GM12878 (cell line): ENCODE measurements around the gene SLC10A2. TPM values are rescaled to one million over a fixed set of nuclear protein-coding genes. Genes with fewer than 3 reads are reported as not detected.

Source experiments
- ATAC-seq: fragments of 200-7000 bp; cut with Tn5 transposase; 3 replicates; pipeline ENCODE4 v1.9.1; 2020; ENCODE audit warnings: mild to moderate bottlenecking, moderate library complexity
- BruUV-seq: library from RNA; stranded (reverse); fragments of 400-500 nt; replicated peaks from 2 replicates; lab custom pipeline; 2021; lab: Mats Ljungman, UMichigan
- CTCF ChIA-PET: fragments of 300-600 bp; sonication (Branson Sonifier 250); formaldehyde crosslinking; extraction: SDS; loops from one replicate; lab custom pipeline; 2021; ENCODE audit warnings: inconsistent platforms; lab: Yijun Ruan, JAX
- POLR2A ChIA-PET: fragments of 350-600 bp; formaldehyde crosslinking; extraction: SDS; loops from one replicate; lab custom pipeline; 2021; ENCODE audit warnings: inconsistent platforms; lab: Charles Lee
- RAD21 ChIA-PET: fragments of 300-600 bp; sonication (Branson Sonifier 250); formaldehyde crosslinking; loops from one replicate; lab custom pipeline; 2023; ENCODE audit warnings: antibody characterized with exemption; ENCODE audit not compliant: unreplicated experiment; lab: Charles Lee
- SMC1A ChIA-PET: fragments of 300-600 bp; sonication (Branson Sonifier 250); formaldehyde crosslinking; loops from one replicate; lab custom pipeline; 2023; ENCODE audit not compliant: unreplicated experiment, uncharacterized antibody; lab: Charles Lee
- DNase-seq: peaks from one replicate; pipeline ENCODE4 v3.0.0-alpha.2; 2011; ENCODE audit warnings: low read depth, low spot score
- FAIRE-seq: peaks from 3 replicates; lab custom pipeline; 2011; peaks lifted over from hg19 to GRCh38; lab: Jason Lieb, UNC
- H2AFZ ChIP-seq: 2 replicates; pipeline ENCODE4 v1.6.0; 2011; ENCODE audit warnings: low read depth, low read length, control low read depth; ENCODE audit not compliant: control insufficient read depth
- H3K27ac ChIP-seq: 2 replicates; pipeline ENCODE4 v1.5.1; 2011; ENCODE audit warnings: control low read depth; ENCODE audit not compliant: control insufficient read depth, insufficient read depth
- H3K27me3 ChIP-seq, 2 experiments: replicated peaks in 1 of 2; 2 replicates each; pipeline versions ENCODE4 v1.6.0 to v1.6.1; 2011; ENCODE audit warnings: low read length in 1 of 2; ENCODE audit not compliant: control insufficient read depth in 2 of 2, insufficient read depth in 2 of 2
- H3K36me3 ChIP-seq, 2 experiments: 2 replicates each; pipeline ENCODE4 v1.5.1; 2011; ENCODE audit warnings: low read length in 1 of 2; ENCODE audit not compliant: control insufficient read depth in 2 of 2, insufficient read depth in 2 of 2
- H3K4me1 ChIP-seq: 2 replicates; pipeline ENCODE4 v1.6.1; 2011; ENCODE audit warnings: mild to moderate bottlenecking, low read length, moderate library complexity, mixed read lengths; ENCODE audit not compliant: control insufficient read depth, insufficient read depth
- H3K4me2 ChIP-seq: 2 replicates; pipeline ENCODE4 v1.6.0; 2011; ENCODE audit warnings: control low read depth; ENCODE audit not compliant: control insufficient read depth, insufficient read depth
- H3K4me3 ChIP-seq: fragments of 200-600 bp; sonication (generic); 2 replicates; pipeline ENCODE4 v1.5.1; 2016
- H3K79me2 ChIP-seq: 2 replicates; pipeline ENCODE4 v1.6.0; 2011; ENCODE audit warnings: low read length; ENCODE audit not compliant: control insufficient read depth, insufficient read depth
- H3K9ac ChIP-seq: 2 replicates; pipeline ENCODE4 v1.8.0; 2011; ENCODE audit warnings: low read length, control low read depth, mixed read lengths; ENCODE audit not compliant: control insufficient read depth, insufficient read depth
- H3K9me3 ChIP-seq: replicated peaks from 3 replicates; pipeline ENCODE4 v1.5.1; 2011; ENCODE audit warnings: mild to moderate bottlenecking, low read length; ENCODE audit not compliant: control insufficient read depth, insufficient read depth
- H4K20me1 ChIP-seq: 2 replicates; pipeline ENCODE4 v1.6.0; 2011; ENCODE audit not compliant: control insufficient read depth, insufficient read depth
- BACH1 ChIP-seq: fragments of 450-650 bp; IDR thresholded peaks from 2 replicates; pipeline ENCODE4 v1.6.1; 2017; ENCODE audit warnings: mild to moderate bottlenecking, borderline replicate concordance
- MTA2 ChIP-seq: fragments of 450-650 bp; IDR thresholded peaks from 2 replicates; pipeline ENCODE4 v1.6.1; 2016; ENCODE audit warnings: low read depth, mild to moderate bottlenecking, moderate library complexity
- POU2F2 ChIP-seq: IDR thresholded peaks from 3 replicates; pipeline ENCODE4 v1.6.1; 2011; ENCODE audit warnings: low read depth, mild to moderate bottlenecking, low read length, borderline replicate concordance
- RB1 ChIP-seq: fragments of 450-650 bp; formaldehyde crosslinking; IDR thresholded peaks from 2 replicates; pipeline ENCODE4 v1.6.1; 2017; ENCODE audit warnings: mild to moderate bottlenecking, borderline replicate concordance
- SIN3A ChIP-seq: IDR thresholded peaks from 2 replicates; pipeline ENCODE4 v1.6.1; 2012; ENCODE audit warnings: low read depth, low read length, improper control_type of control experiment
- ZNF274 ChIP-seq: IDR thresholded peaks from one replicate; pipeline ENCODE4 v1.8.0; 2011; ENCODE audit not compliant: insufficient read length, insufficient read depth
- ZNF622 ChIP-seq: fragments of 450-650 bp; IDR thresholded peaks from 2 replicates; pipeline ENCODE4 v1.6.1; 2017; ENCODE audit warnings: mild to moderate bottlenecking, inconsistent platforms
- WGBS: methylation state at CpG from one replicate; pipeline ENCODE4 v1.1.6; 2016; ENCODE audit warnings: low lambda C conversion rate; ENCODE audit not compliant: insufficient replicate concordance, insufficient coverage; ENCODE audit errors: missing lambda C conversion rate; 5-methylcytosine and 5-hydroxymethylcytosine counted together
- in situ Hi-C: fragments of 300-500 bp; cut with MboI; formaldehyde crosslinking; loops from 9 replicates; pipeline ENCODE4 v1.14.3; 2018; ENCODE audit warnings: mixed read lengths
- intact Hi-C: fragments of 100-400 bp; cut with micrococcal nuclease; formaldehyde crosslinking; loops from one replicate; pipeline ENCODE4 v1.14.2; 2022; ENCODE audit not compliant: unreplicated experiment
- polyA plus RNA-seq, 11 experiments: library from polyadenylated mRNA; depleted of rRNA in 4 of 11; unstranded in 6 of 11; stranded (reverse) in 5 of 11; fragments of >200 nt; fragmentation: Nextera tagmentation in 4 of 11; fragmentation: Illumina TruSeq in 1 of 11; extraction: Ambion mirVana in 4 of 11; extraction: Trizol in 1 of 11; gene quantifications; 1 replicate in 1 of 11; 2 replicates in 10 of 11; pipeline versions ENCODE4 v1.2.1 to v1.2.3, GENCODE V29; 2011 to 2016; ENCODE audit warnings: inconsistent platforms in 2 of 11, missing spikeins in 2 of 11, low read depth in 1 of 11
- total RNA-seq, 4 experiments: library from RNA; depleted of rRNA in 3 of 4; stranded (reverse); fragments of >200 nt in 3 of 4; fragmentation: Illumina TruSeq in 1 of 4; extraction: Trizol in 1 of 4; gene quantifications; 2 replicates each; pipeline versions ENCODE4 v1.2.1 to v1.2.3, GENCODE V29; 2013 to 2021
- TF ChIP-seq, protein P1 (sequence below): fragments of 150-350 bp; IDR thresholded peaks from 2 replicates; pipeline ENCODE4 v1.6.1; 2014; ENCODE audit warnings: mild to moderate bottlenecking, low read depth, low read length
- TF ChIP-seq, protein P2 (sequence below): fragments of 450-650 bp; IDR thresholded peaks from 2 replicates; pipeline ENCODE4 v1.6.1; 2017; ENCODE audit warnings: mild to moderate bottlenecking, moderate library complexity
- TF ChIP-seq, protein P3 (sequence below): IDR thresholded peaks from 2 replicates; pipeline ENCODE4 v1.6.1; 2012; ENCODE audit warnings: mild to moderate bottlenecking, low read depth, low read length
- TF ChIP-seq, protein P4 (sequence below): fragments of 450-650 bp; conservative IDR thresholded peaks from 2 replicates; pipeline ENCODE4 v1.6.1; 2017; ENCODE audit warnings: mild to moderate bottlenecking, moderate library complexity

SLC10A2 gene
- total and polyA plus RNA-seq, 10 of the 15 experiments (the other 5 are each of a cell fraction or from before 2014, with no cell fraction given): 0.01 to 0.04 (median 0.02) TPM; not detected in 7

DNA sequence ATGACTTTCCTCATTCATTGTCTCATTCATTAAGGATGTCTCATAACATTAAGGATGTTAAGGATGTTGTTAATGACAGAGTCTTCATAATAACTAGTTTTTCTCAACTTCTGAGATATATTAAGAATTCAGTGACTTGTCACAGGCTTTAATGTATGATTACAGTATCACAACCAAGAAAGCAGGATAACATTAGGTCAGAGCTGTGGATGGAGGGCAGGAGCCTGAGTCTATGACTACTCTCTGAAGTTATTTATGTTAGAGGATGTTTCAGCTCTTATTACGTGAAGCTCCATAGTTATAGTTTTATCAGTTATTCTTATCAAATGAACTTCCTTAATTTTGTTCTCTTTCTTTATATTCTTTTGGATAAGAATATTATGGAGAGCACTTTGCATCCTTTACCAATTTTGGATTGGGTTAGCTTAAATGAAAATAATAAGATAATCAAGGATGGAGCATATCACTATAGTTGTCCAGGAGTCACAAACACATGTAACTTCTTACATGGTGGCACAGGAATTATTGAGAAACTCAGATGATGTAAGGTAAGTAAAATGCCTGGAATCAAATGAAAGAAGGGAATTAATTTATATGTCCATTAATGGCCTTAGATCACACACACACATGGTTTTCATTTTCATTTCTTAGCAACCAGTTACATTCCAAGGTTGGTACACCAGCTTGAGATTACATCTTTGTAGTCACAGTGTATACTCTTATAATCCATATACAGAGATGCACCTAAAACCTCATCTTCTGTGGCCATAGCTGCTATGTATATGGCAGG, 57.0 kb downstream of the SLC10A2 start:
- H3K27ac ChIP-seq: no peak overlapping the region
- no peak overlapping the region for H3K9ac ChIP-seq
- ChIA-PET POLR2A (interaction anchor here (2.2 kb wide), 1 partner anchor 18 kb away, joined by 7 read pairs; no protein-coding TSS in a partner anchor), CTCF (interaction anchor here (0.6 to 1.3 kb wide), 5 partner anchors 9 to 1173 kb away, joined by 3 to 5 read pairs (median 3); no protein-coding TSS in a partner anchor), SMC1A (interaction anchor here (0.7 to 1.9 kb wide), 7 partner anchors 13 to 135 kb away, joined by 3 to 11 read pairs (median 4); no protein-coding TSS in a partner anchor), RAD21 (interaction anchor here (1.0 to 2.3 kb wide), 5 partner anchors 22 to 179 kb away, joined by 3 to 9 read pairs (median 5); no protein-coding TSS in a partner anchor)
- no peak for ATAC-seq
- H3K4me1 ChIP-seq: peaks cover 15% of the 10 kb centered on the region
- BruUV-seq: no TSS peak
- peaks cover 17% of the 10 kb centered on the region for H3K9me3 ChIP-seq
- intact Hi-C loops: no loop called here
- no peaks in the 10 kb centered on the region for H3K27me3 ChIP-seq
- no peaks in the 10 kb centered on the region for H4K20me1 ChIP-seq
- 50% methylated on average over 1 of the region's 1 CpG for WGBS
- no peak overlapping the region for H3K4me3 ChIP-seq
- in situ Hi-C loops: no loop called here
- no peaks in the 10 kb centered on the region for H3K36me3 ChIP-seq
- no peak overlapping the region for H2AFZ ChIP-seq
- no peak for DNase-seq
- H3K79me2 ChIP-seq: no peaks in the 10 kb centered on the region
- no peak overlapping the region for H3K4me2 ChIP-seq
- FAIRE-seq: no peak
- TF ChIP-seq, protein P1, sequence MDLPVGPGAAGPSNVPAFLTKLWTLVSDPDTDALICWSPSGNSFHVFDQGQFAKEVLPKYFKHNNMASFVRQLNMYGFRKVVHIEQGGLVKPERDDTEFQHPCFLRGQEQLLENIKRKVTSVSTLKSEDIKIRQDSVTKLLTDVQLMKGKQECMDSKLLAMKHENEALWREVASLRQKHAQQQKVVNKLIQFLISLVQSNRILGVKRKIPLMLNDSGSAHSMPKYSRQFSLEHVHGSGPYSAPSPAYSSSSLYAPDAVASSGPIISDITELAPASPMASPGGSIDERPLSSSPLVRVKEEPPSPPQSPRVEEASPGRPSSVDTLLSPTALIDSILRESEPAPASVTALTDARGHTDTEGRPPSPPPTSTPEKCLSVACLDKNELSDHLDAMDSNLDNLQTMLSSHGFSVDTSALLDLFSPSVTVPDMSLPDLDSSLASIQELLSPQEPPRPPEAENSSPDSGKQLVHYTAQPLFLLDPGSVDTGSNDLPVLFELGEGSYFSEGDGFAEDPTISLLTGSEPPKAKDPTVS: no peak
- TF ChIP-seq ZNF622: no peak
- TF ChIP-seq, protein P2, sequence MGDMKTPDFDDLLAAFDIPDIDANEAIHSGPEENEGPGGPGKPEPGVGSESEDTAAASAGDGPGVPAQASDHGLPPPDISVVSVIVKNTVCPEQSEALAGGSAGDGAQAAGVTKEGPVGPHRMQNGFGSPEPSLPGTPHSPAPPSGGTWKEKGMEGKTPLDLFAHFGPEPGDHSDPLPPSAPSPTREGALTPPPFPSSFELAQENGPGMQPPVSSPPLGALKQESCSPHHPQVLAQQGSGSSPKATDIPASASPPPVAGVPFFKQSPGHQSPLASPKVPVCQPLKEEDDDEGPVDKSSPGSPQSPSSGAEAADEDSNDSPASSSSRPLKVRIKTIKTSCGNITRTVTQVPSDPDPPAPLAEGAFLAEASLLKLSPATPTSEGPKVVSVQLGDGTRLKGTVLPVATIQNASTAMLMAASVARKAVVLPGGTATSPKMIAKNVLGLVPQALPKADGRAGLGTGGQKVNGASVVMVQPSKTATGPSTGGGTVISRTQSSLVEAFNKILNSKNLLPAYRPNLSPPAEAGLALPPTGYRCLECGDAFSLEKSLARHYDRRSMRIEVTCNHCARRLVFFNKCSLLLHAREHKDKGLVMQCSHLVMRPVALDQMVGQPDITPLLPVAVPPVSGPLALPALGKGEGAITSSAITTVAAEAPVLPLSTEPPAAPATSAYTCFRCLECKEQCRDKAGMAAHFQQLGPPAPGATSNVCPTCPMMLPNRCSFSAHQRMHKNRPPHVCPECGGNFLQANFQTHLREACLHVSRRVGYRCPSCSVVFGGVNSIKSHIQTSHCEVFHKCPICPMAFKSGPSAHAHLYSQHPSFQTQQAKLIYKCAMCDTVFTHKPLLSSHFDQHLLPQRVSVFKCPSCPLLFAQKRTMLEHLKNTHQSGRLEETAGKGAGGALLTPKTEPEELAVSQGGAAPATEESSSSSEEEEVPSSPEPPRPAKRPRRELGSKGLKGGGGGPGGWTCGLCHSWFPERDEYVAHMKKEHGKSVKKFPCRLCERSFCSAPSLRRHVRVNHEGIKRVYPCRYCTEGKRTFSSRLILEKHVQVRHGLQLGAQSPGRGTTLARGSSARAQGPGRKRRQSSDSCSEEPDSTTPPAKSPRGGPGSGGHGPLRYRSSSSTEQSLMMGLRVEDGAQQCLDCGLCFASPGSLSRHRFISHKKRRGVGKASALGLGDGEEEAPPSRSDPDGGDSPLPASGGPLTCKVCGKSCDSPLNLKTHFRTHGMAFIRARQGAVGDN: no peak
- TF ChIP-seq, protein P3, sequence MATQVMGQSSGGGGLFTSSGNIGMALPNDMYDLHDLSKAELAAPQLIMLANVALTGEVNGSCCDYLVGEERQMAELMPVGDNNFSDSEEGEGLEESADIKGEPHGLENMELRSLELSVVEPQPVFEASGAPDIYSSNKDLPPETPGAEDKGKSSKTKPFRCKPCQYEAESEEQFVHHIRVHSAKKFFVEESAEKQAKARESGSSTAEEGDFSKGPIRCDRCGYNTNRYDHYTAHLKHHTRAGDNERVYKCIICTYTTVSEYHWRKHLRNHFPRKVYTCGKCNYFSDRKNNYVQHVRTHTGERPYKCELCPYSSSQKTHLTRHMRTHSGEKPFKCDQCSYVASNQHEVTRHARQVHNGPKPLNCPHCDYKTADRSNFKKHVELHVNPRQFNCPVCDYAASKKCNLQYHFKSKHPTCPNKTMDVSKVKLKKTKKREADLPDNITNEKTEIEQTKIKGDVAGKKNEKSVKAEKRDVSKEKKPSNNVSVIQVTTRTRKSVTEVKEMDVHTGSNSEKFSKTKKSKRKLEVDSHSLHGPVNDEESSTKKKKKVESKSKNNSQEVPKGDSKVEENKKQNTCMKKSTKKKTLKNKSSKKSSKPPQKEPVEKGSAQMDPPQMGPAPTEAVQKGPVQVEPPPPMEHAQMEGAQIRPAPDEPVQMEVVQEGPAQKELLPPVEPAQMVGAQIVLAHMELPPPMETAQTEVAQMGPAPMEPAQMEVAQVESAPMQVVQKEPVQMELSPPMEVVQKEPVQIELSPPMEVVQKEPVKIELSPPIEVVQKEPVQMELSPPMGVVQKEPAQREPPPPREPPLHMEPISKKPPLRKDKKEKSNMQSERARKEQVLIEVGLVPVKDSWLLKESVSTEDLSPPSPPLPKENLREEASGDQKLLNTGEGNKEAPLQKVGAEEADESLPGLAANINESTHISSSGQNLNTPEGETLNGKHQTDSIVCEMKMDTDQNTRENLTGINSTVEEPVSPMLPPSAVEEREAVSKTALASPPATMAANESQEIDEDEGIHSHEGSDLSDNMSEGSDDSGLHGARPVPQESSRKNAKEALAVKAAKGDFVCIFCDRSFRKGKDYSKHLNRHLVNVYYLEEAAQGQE: no peak
- TF ChIP-seq, protein P4, sequence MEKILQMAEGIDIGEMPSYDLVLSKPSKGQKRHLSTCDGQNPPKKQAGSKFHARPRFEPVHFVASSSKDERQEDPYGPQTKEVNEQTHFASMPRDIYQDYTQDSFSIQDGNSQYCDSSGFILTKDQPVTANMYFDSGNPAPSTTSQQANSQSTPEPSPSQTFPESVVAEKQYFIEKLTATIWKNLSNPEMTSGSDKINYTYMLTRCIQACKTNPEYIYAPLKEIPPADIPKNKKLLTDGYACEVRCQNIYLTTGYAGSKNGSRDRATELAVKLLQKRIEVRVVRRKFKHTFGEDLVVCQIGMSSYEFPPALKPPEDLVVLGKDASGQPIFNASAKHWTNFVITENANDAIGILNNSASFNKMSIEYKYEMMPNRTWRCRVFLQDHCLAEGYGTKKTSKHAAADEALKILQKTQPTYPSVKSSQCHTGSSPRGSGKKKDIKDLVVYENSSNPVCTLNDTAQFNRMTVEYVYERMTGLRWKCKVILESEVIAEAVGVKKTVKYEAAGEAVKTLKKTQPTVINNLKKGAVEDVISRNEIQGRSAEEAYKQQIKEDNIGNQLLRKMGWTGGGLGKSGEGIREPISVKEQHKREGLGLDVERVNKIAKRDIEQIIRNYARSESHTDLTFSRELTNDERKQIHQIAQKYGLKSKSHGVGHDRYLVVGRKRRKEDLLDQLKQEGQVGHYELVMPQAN: no peak
- TF ChIP-seq ZNF274: no peak
- TF ChIP-seq SIN3A: no peak
- TF ChIP-seq BACH1: no peak
- TF ChIP-seq MTA2: no peak
- no peak for TF ChIP-seq RB1
- TF ChIP-seq POU2F2: no peak
